Stimulated activated CD4-positive, alpha-beta T cell treated with anti-CD3 and anti-CD28 coated beads, Interleukin-1b, Interleukin-23, amount 100 ng/mL, for 24 hours (primary cell): ENCODE results near the gene SHCBP1.
"Not testable (repeated sequence)": the region's sequence is repeated elsewhere in the genome, so short reads cannot be mapped to it uniquely, and the experiment has no call there.

Experiments
- DNase-seq, 4 experiments: peaks; one replicate each; pipeline ENCODE4 v3.0.0-alpha.2; 2020; ENCODE audit warnings: low read depth in 4 of 4, low spot score in 1 of 4

The SHCBP1 gene, protein sequence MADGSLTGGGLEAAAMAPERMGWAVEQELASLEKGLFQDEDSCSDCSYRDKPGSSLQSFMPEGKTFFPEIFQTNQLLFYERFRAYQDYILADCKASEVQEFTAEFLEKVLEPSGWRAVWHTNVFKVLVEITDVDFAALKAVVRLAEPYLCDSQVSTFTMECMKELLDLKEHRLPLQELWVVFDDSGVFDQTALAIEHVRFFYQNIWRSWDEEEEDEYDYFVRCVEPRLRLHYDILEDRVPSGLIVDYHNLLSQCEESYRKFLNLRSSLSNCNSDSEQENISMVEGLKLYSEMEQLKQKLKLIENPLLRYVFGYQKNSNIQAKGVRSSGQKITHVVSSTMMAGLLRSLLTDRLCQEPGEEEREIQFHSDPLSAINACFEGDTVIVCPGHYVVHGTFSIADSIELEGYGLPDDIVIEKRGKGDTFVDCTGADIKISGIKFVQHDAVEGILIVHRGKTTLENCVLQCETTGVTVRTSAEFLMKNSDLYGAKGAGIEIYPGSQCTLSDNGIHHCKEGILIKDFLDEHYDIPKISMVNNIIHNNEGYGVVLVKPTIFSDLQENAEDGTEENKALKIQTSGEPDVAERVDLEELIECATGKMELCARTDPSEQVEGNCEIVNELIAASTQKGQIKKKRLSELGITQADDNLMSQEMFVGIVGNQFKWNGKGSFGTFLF

DNA sequence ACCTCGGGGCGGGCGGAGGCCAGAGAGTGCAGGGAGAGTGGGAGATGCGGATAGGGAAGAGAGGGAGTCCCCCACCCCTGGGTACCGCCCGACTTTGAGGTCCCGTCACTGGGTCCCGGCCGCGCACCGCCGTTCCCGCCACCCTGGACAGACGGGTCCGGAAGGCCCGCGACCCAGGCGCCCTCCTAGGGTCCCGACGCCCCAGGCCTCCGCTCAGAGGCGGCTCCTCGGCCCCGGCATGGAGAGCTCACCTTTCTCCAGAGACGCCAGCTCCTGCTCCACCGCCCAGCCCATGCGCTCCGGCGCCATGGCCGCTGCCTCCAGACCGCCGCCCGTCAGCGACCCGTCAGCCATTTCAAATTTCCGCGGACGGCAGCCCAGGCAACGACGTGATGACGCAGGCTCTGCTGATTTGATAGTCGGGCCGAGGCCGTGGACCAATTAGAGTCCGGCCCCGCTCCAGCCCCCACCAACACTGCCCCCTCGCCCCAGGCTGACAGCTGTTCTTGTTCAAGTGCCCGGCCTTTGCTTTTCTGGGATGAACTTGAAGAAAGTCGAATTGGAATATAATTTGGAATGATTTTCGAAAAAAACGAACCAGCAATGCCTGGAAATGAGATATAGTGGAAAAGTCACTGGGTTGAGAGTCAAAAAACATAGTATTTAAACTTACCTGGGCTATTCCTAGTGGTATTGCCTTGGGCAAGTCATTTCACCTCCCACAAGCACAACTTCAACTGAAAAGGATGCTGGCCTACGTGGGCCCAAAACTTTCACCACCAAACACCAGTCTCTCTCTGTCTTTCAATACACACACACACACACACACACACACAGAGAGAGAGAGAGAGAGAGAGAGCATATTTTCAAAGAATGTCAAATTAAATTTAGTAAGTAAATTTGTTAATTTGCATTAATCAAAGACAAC, at the start of gene SHCBP1:
Gene SHCBP1, minus strand, starts transcription at position 374 of the 928 bp plus-strand sequence. Its CDS starts 20 bp downstream, at position 354.
- DNase-seq: peak; percentile 38 to 75 (median 54)

DNA sequence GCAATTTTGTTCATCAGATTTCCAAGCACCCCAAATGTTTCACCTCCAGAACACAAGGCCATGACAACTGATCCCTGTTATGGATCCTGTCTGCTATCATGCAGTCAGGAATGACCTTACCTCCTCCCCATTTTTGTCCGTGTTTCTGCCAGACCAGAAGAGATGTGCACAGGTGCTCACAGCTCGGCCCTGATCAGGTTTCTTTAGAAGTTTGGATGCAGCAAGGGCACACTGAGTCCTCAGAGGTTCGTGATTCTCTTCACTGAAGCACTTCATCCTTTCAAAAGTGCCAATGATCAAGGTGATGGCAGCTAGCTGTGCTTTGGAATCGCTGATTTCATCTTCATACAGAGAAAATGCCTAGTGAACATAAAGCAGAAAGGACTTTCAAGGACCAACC, 40.9 kb upstream of the SHCBP1 start:
- DNase-seq: no peak

- no peak for DNase-seq
These were observed 37.7 kb upstream of the SHCBP1 start for GRCh38 chr16:46658925-46659324.

DNA sequence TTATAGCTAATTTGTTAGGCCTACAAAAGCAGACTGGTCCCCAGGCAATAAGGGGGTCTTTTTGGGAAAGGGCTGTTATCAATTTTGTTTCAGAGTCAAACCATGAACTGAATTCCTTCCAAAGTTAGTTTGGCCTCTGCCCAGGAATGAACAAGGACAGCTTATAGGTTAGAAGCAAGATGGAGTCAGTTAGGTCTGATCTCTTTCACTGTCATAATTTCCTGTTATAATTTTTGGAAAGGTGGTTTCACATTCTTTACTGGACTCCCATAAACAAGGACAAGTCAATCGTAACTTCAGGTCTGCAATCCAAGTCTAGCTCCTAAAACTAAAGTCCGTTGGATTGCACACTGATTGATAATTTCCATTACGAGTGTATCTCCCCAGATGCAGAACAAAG, 30.1 kb upstream of the SHCBP1 start:
- DNase-seq: no peak

GRCh38 chr16:46650254-46650623, 29.1 kb upstream of the SHCBP1 start:
- DNase-seq: no peak

DNA sequence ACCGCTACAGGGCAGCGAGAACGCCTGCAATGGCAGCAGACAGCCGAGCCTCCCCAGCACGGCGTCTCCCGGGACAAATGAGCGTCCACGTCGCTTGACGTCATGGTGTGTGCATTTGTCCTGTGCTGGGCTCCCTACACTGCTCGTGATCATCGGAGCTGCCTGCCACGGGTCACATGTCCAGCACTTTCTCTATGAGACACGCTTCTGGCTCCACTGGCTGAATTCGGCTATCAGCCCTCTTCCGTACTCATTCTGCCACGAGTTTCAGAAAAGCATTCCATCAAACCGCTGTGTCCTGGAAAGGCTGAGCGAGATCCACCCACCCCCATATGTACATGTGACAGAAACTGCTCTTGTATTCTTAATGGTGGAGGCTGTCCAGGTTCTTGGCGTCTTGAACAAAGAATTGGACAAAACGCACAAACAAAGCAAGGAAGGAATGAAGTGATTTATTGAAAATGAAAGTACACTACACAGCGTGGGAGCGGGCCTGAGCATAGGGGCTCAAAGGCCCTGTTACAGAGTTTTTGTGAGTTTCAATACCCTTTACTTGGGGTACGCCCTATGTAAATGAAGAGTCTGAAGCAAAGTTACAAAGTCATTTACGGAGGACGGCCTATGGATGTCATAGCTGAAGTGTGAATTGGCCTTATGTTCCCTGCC, 28.5 kb upstream of the SHCBP1 start:
- no peak for DNase-seq

DNA sequence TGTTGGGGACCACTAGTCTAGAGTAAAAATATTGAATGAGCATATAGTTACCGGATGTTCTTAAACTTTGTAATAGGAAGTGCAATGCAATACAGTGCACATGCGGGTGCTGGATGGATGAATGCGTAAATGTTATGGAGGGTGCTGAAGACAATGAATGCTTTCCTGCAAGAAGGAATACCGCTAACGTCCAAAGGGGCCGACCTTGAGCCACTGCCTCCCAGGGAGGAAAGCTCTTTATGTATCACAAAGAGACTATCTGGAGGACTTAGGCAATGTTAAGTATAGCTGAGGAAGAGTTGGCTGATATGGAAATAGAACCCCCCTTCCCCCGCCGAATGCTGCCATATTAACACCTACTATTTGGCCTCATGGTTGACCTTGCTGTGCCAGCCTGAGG, 27.5 kb upstream of the SHCBP1 start:
- no peak for DNase-seq

DNA sequence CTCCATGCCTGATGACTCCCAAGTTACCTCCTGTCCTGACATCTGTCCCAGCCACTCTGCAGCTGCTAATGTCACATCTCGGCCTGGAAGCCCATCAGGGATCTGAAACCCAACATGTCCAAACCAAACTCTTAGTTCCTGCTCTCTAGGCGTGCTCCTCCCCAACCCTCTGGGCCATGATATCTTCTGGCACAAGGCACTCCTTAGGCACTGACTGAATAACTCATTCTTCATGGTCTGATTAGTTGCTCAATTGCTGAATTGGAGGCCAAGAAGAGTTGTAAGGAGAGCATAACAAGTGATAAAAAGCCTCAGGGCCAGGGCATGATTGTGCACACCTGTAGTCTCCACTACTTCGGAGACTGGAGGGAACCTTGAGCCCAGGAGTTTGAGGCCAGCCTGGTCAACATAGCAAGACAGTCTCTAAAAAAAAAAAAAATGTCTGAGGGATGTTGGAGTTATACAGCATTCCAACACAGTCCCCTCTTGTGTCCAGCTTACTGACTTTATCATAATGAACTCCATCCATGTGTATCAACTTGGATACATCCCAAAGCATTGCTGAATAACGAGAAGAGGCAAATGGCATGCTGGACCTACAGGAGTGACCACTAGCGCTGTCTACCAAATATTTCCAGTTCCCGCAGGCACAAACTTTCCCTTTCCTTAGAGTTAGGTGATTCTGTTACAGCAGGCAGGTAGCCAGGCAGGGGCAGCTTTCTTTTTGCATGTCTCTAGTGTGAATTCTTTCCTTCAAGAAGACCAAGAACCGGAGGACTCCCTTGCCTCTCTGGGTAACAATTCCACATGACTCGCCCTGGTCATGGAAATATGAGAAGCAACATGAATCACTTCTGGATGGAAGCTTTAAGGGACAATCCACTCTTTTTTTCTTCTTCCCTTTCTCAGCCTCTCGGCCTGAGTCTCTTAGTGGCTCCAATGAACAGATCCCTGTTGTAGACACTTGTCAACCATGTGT, 18.1 kb upstream of the SHCBP1 start:
- DNase-seq: no peak

GRCh38 chr16:46632778-46633733, 11.9 kb upstream of the SHCBP1 start:
- no peak for DNase-seq

GRCh38 chr16:46629331-46630219, 8.4 kb upstream of the SHCBP1 start:
- no peak for DNase-seq

- no peak for DNase-seq
These were observed 6.6 kb upstream of the SHCBP1 start for GRCh38 chr16:46627746-46628145.

DNA sequence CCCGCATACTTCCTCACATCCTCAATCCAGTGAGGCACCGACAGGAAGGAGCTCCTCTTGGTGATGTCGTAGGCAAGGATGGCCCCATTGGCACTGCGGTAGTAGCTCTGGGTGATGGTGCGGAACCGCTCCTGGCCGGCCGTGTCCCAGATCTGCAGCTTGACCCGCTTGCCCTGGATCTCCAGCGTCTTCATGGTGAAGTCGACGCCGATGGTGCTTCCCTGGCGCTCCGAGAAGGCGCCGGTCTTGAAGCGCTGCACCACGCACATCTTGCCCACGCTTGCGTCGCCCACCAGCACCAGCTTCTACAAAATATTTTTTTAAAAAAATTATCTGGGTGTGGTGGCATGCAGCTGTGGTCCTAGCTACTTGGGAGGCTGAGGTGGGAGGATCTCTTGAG, 5.5 kb upstream of the SHCBP1 start:
- not testable (repeated sequence) for DNase-seq

- not testable (repeated sequence) for DNase-seq
These were observed 3.7 kb upstream of the SHCBP1 start for GRCh38 chr16:46624862-46625261.

GRCh38 chr16:46623707-46624106, 2.5 kb upstream of the SHCBP1 start:
- not testable (repeated sequence) for DNase-seq

GRCh38 chr16:46623246-46623645, 2.1 kb upstream of the SHCBP1 start:
- DNase-seq: not testable (repeated sequence)

DNA sequence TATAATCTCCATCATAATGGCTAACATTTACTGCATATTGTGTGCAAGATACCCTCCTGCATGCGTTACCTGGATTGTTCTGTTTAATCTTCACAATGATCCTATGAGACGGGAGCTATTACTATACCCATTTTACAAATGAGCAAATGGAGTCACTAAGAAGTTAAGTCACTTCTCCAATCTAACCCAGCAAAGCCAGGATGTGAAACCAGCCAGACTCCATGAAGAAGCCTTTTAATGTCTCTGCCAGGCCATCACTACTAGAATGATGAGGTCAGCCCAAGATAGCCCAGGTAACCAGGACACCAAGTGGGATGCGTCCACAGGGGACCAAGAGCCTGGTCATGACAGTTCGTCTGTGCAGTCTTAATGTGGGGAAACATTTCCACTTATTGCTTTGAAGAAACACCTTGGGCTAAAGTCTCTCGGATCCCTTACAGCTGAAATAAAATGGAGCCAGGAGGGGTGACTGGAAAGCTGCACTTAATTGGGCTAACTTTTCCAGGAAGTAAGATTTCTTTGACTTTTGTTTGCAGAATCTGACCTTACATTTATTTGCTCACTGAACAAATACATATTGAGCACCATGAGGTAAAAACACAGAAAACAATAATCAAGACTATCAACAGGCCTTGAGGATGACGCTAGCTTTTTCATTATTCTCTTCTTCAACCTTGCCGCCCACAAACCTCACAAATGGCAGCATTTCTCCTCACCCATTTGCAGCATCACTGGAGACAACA, 926 bp upstream of the SHCBP1 start:
- no peak for DNase-seq
